ENCODE results near the gene KDM4C. TPM values are rescaled to one million over a fixed set of nuclear protein-coding genes. Genes with fewer than 3 reads are reported as not detected.

The KDM4C gene
- total RNA-seq, 1 donor from 2014 or later, result 14.7 TPM

GRCh38 chr9:6922124-6922676 lies 164.4 kb downstream of the KDM4C start:
- TF ChIP-seq, protein P1, sequence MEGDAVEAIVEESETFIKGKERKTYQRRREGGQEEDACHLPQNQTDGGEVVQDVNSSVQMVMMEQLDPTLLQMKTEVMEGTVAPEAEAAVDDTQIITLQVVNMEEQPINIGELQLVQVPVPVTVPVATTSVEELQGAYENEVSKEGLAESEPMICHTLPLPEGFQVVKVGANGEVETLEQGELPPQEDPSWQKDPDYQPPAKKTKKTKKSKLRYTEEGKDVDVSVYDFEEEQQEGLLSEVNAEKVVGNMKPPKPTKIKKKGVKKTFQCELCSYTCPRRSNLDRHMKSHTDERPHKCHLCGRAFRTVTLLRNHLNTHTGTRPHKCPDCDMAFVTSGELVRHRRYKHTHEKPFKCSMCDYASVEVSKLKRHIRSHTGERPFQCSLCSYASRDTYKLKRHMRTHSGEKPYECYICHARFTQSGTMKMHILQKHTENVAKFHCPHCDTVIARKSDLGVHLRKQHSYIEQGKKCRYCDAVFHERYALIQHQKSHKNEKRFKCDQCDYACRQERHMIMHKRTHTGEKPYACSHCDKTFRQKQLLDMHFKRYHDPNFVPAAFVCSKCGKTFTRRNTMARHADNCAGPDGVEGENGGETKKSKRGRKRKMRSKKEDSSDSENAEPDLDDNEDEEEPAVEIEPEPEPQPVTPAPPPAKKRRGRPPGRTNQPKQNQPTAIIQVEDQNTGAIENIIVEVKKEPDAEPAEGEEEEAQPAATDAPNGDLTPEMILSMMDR (IDR thresholded peaks at IDR 0.05; ENCODE audit: insufficient read depth, low read length, poor library complexity, severe bottlenecking), result no peak
- no peak overlapping the region for H3K4me3 ChIP-seq (ENCODE audit: low read depth, low read length)
- DNase-seq (ENCODE audit: low read depth), result no peak
- no peaks in the 10 kb centered on the region for H3K27me3 ChIP-seq (ENCODE audit: control insufficient read depth, insufficient read depth, low read length)
- H3K36me3 ChIP-seq (ENCODE audit: control insufficient read depth, insufficient read depth, low read length), result peaks cover 1% of the 10 kb centered on the region

- Histone ChIP-seq H3K36me3 (ENCODE audit: control insufficient read depth, insufficient read depth, low read length) (peaks cover 1% of the 10 kb centered on the region), H3K27me3 (ENCODE audit: control insufficient read depth, insufficient read depth, low read length) (no peaks in the 10 kb centered on the region), H3K4me3 (ENCODE audit: low read depth, low read length) (no peak overlapping the region)
- DNase-seq (ENCODE audit: low read depth), result no peak
- TF ChIP-seq, protein P1 (IDR thresholded peaks at IDR 0.05; ENCODE audit: insufficient read depth, low read length, poor library complexity, severe bottlenecking), result no peak
Observed at GRCh38 chr9:6922680-6923079, 164.9 kb downstream of the KDM4C start.

DNA sequence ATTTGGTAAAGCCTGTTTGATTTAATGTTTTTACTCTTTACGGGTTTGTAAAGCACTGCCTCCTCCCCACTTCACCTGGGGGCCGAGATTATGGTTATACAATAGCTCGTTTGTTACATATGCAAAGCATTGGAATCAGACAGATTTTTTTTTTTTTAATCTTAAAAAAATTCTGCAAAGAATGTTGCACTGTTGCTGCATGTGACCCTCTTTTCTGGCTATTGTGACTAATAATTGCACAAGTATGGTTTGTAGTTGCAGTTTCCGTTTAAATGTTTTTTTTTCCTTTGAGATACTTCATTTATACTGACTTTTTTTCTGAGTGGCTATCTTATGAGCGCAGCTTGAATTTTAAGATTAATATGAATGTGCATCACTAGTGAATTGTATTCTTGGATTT lies 165.3 kb downstream of the KDM4C start:
- Histone ChIP-seq H3K4me3 (ENCODE audit: low read depth, low read length) (no peak overlapping the region), H3K27me3 (ENCODE audit: control insufficient read depth, insufficient read depth, low read length) (no peaks in the 10 kb centered on the region), H3K36me3 (ENCODE audit: control insufficient read depth, insufficient read depth, low read length) (peaks cover 1% of the 10 kb centered on the region)
- no peak for DNase-seq (ENCODE audit: low read depth)
- TF ChIP-seq, protein P1 (IDR thresholded peaks at IDR 0.05; ENCODE audit: insufficient read depth, low read length, poor library complexity, severe bottlenecking), result no peak

GRCh38 chr9:6924149-6924548 lies 166.4 kb downstream of the KDM4C start:
- TF ChIP-seq, protein P1 (IDR thresholded peaks at IDR 0.05; ENCODE audit: insufficient read depth, low read length, poor library complexity, severe bottlenecking), result no peak
- no peak for DNase-seq (ENCODE audit: low read depth)
- Histone ChIP-seq H3K4me3 (ENCODE audit: low read depth, low read length) (no peak overlapping the region), H3K36me3 (ENCODE audit: control insufficient read depth, insufficient read depth, low read length) (peaks cover 1% of the 10 kb centered on the region), H3K27me3 (ENCODE audit: control insufficient read depth, insufficient read depth, low read length) (no peaks in the 10 kb centered on the region)

- no peaks in the 10 kb centered on the region for H3K27me3 ChIP-seq (ENCODE audit: control insufficient read depth, insufficient read depth, low read length)
Observed at GRCh38 chr9:6924988-6925563, 167.3 kb downstream of the KDM4C start.

More at GRCh38 chr9:6924988-6925563, 167.3 kb downstream of the KDM4C start:
- no peak for DNase-seq (ENCODE audit: low read depth)
- H3K4me3 ChIP-seq (ENCODE audit: low read depth, low read length), result no peak overlapping the region
- TF ChIP-seq, protein P1 (IDR thresholded peaks at IDR 0.05; ENCODE audit: insufficient read depth, low read length, poor library complexity, severe bottlenecking), result no peak
- peaks cover 1% of the 10 kb centered on the region for H3K36me3 ChIP-seq (ENCODE audit: control insufficient read depth, insufficient read depth, low read length)

Measured in kidney epithelial cell (primary cell).